GM10248 (cell line): Measurements from ENCODE around the gene SPATA31D1.

Source experiments
- CTCF ChIA-PET: fragments of 300-600 bp; sonication (Branson Sonifier 250); formaldehyde crosslinking; extraction: SDS; loops from one replicate; lab custom pipeline; 2021; ENCODE audit warnings: antibody characterized with exemption; lab: Yijun Ruan, JAX
- POLR2A ChIA-PET: fragments of 350-650 bp; sonication (Branson Sonifier 250); formaldehyde crosslinking; extraction: SDS; loops from one replicate; lab custom pipeline; 2020; ENCODE audit warnings: antibody characterized with exemption; lab: Yijun Ruan, JAX
- DNase-seq: peaks from one replicate; pipeline ENCODE4 v3.0.0; 2012; ENCODE audit errors: extremely low spot score
- TF ChIP-seq, protein P1 (sequence below): IDR thresholded peaks from 2 replicates; pipeline ENCODE4 v1.5.1; 2012; ENCODE audit warnings: mild to moderate bottlenecking, low read depth; ENCODE audit errors: extremely low read depth, missing control alignments, control extremely low read depth

Gene SPATA31D1

DNA sequence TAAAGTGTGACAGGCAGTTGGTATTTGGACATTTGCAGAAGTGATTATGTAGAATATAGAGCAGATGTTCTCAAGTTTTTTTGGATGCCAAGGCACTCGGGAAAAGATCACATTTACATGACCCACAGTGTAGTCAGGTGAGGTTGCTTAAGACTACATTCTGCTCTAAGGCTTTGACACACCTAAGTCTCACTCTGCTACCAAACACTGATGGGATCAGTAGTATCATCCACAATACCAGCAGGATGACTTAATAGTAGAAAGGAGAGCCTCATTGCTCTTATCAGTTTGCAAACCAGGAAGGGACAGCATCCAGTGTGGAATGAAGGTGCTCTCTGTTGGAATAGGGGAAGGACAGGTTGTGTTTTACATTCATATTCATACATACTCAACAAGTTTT lies 2.5 kb upstream of the SPATA31D1 start:
- ChIA-PET POLR2A (no interaction called here), CTCF (interaction anchor here (1.2 kb wide), 1 partner anchor 14 kb away, joined by 3 read pairs; no protein-coding TSS in a partner anchor)
- DNase-seq, result no peak
- TF ChIP-seq, protein P1, sequence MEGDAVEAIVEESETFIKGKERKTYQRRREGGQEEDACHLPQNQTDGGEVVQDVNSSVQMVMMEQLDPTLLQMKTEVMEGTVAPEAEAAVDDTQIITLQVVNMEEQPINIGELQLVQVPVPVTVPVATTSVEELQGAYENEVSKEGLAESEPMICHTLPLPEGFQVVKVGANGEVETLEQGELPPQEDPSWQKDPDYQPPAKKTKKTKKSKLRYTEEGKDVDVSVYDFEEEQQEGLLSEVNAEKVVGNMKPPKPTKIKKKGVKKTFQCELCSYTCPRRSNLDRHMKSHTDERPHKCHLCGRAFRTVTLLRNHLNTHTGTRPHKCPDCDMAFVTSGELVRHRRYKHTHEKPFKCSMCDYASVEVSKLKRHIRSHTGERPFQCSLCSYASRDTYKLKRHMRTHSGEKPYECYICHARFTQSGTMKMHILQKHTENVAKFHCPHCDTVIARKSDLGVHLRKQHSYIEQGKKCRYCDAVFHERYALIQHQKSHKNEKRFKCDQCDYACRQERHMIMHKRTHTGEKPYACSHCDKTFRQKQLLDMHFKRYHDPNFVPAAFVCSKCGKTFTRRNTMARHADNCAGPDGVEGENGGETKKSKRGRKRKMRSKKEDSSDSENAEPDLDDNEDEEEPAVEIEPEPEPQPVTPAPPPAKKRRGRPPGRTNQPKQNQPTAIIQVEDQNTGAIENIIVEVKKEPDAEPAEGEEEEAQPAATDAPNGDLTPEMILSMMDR, result no peak

DNA sequence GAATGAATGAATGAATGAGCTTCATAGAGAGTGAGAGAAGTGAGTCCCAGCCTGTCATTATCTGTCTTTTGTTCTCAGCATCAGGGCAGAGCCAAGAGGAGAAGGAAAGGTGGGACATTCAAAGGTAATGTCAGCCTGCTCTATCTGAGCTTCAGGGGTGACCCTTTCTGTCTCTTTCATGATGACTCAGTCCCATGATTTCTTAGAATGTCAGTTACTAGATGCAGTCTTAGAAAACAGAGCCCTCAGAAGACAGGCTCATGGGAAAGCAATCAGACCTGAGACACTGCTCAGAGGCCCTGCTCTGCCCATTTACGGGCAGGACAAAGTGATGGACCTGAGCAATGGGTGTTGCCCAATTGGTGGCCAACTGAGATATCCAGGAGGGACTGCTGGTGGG lies 1.1 kb downstream of the SPATA31D1 start:
- CTCF ChIA-PET, result interaction anchor here (0.7 kb wide), 1 partner anchor 15 kb away, joined by 3 read pairs; no protein-coding TSS in a partner anchor
- POLR2A ChIA-PET, result no interaction called here
- TF ChIP-seq, protein P1, result no peak

DNA sequence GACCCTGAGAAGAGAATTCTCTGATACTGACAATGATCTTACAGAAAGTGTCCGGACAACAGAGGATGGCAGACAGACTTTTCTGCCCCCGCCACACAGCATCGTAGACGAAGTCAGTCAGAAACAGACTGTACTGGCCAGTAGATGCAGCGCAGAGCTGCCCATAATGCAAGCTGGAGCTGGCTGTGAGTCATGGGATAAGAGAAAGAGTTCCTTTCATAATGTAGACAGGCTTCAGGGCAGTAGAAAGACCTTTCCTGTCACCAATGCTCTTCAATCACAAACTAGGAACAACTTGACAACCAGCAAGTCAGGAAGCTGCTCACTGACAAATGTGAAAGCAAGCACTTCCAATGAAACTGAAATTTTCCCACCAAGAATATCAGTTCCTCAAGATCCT lies 5.1 kb downstream of the SPATA31D1 start:
- no peak for DNase-seq
- ChIA-PET POLR2A (no interaction called here), CTCF (no interaction called here)
- TF ChIP-seq, protein P1, result no peak

More for the DNA sequence above, 1.1 kb downstream of the SPATA31D1 start:
- no peak for DNase-seq

DNA sequence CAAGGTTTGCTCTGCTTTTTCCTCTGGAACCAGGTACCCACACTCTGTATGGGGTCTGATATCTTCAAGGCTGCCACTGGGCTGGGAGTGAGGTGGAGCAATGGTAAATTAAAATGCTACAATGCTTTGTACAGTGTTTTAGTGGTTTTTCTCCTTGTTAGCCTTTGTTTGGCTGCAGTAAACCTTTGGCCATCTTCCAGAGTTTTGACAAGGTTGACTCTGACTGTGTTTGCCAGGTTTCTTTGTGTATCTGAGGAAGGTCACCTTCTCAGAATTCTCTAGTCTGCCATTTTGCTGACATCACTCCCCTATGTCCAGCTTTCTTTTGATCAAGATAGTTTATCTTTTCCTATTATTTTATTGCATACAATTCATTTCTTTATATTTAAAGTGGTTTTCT lies 11.2 kb downstream of the SPATA31D1 start:
- CTCF ChIA-PET, result no interaction called here
- TF ChIP-seq, protein P1, result no peak
- POLR2A ChIA-PET, result no interaction called here
- no peak for DNase-seq

DNA sequence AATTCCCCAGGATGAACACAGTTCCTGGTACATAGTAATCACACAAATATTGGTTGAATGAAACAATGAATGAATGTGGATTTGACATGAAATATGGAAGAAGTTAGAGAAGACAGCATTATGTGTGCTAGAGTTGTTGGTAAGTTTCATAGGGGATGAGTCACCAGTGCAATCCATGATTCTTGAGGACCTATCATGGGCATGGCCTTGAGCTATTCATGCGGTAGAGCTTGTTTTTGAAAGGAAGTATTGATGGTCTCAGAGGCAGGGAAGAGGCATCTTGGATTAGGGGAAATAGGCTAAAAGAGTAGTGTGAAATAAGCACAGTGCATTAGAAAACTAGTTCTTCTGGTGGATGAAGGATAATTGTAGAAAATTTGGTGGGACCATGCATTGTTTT lies 22.1 kb downstream of the SPATA31D1 start:
- CTCF ChIA-PET, result no interaction called here
- TF ChIP-seq, protein P1, result no peak
- DNase-seq, result no peak
- POLR2A ChIA-PET, result no interaction called here

DNA sequence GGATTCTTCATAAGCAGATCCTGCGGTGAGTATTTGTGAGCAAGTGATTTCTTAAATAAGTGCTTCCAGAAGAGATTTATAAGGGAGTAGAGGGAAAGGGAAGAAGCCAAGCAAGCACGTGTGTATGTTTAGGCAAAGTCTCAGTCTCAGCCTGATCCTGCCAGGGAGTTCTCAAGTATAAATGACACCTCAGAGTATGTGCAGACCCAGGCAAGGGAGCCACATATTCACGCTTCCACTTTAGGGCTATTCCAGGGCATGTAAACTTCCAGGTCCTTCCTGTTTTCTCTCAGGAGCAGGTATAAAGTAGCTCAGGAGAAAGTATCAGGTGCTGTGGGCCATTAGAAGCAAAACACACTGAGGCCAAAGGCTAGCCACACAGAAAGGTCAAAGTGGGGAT lies 22.6 kb downstream of the SPATA31D1 start:
- CTCF ChIA-PET, result no interaction called here
- DNase-seq, result no peak
- TF ChIP-seq, protein P1, result no peak
- POLR2A ChIA-PET, result no interaction called here
